Neural cell (in vitro differentiated cells): Measurements from ENCODE around the gene BUD31. TPM values are rescaled to one million over a fixed set of nuclear protein-coding genes. Genes with fewer than 3 reads are reported as not detected.

Source experiments
- H2AFZ ChIP-seq: fragments of 200-600, 300-800 bp; sonication (generic), shearing (Covaris generic); 2 replicates; pipeline ENCODE4 v1.6.0; 2014; ENCODE audit warnings: low read depth, mild to moderate bottlenecking, antibody characterized with exemption, low read length, moderate library complexity
- H3F3A ChIP-seq: fragments of 200-600 bp; shearing (Covaris generic); 2 replicates; pipeline ENCODE4 v1.6.1; 2016; ENCODE audit warnings: mild to moderate bottlenecking, moderate library complexity, mixed read lengths, antibody characterized with exemption, low read length; ENCODE audit not compliant: insufficient read depth, poor library complexity, severe bottlenecking
- H3K27ac ChIP-seq: fragments of 200-600, 300-800 bp; sonication (generic), shearing (Covaris generic); 2 replicates; pipeline ENCODE4 v1.5.1; 2014; ENCODE audit warnings: mild to moderate bottlenecking, low read length, moderate library complexity
- H3K27me3 ChIP-seq: fragments of 300-800, 200-600 bp; sonication (generic), shearing (Covaris generic); 2 replicates; pipeline ENCODE4 v1.6.0; 2014; ENCODE audit warnings: mild to moderate bottlenecking, low read depth, low read length, moderate library complexity; ENCODE audit not compliant: insufficient read depth
- H3K36me3 ChIP-seq: fragments of 300-800, 200-600 bp; sonication (generic), shearing (Covaris generic); 2 replicates; pipeline ENCODE4 v1.5.1; 2014; ENCODE audit warnings: mild to moderate bottlenecking, antibody characterized with exemption, low read length, moderate library complexity; ENCODE audit not compliant: insufficient read depth
- H3K4me2 ChIP-seq: fragments of 300-800, 200-600 bp; sonication (generic), shearing (Covaris generic); 2 replicates; pipeline ENCODE4 v1.6.0; 2014; ENCODE audit warnings: mild to moderate bottlenecking, low read length
- H3K4me3 ChIP-seq: fragments of 300-800, 200-600 bp; sonication (generic), shearing (Covaris generic); 2 replicates; pipeline ENCODE4 v1.5.1; 2014; ENCODE audit warnings: mild to moderate bottlenecking, low read length, moderate library complexity
- H3K79me2 ChIP-seq: fragments of 200-600 bp; shearing (Covaris generic); replicated peaks from 2 replicates; pipeline ENCODE4 v1.6.0; 2014; ENCODE audit warnings: mild to moderate bottlenecking, low read length, moderate library complexity; ENCODE audit not compliant: insufficient read depth
- H3K9ac ChIP-seq: fragments of 300-800, 200-600 bp; sonication (generic), shearing (Covaris generic); 2 replicates; pipeline ENCODE4 v1.6.1; 2016; ENCODE audit warnings: mild to moderate bottlenecking, low read length, mixed read lengths
- H3K9me2 ChIP-seq: fragments of 200-600 bp; shearing (Covaris generic); 2 replicates; pipeline ENCODE4 v1.6.1; 2016; ENCODE audit warnings: mild to moderate bottlenecking, low read length, mixed read lengths; ENCODE audit not compliant: insufficient read depth
- H3K9me3 ChIP-seq: fragments of 200-600, 300-800 bp; sonication (generic), shearing (Covaris generic); 2 replicates; pipeline ENCODE4 v1.6.1; 2016; ENCODE audit warnings: mild to moderate bottlenecking, mixed run types, low read length, moderate library complexity, mixed read lengths
- H4K20me1 ChIP-seq: fragments of 200-600 bp; shearing (Covaris generic); 2 replicates; pipeline ENCODE4 v1.6.1; 2016; ENCODE audit warnings: mild to moderate bottlenecking, mixed run types; ENCODE audit not compliant: insufficient read depth
- EP300 ChIP-seq: fragments of 450-650 bp; conservative IDR thresholded peaks from 2 replicates; pipeline ENCODE4 v1.6.1; 2014; ENCODE audit warnings: antibody characterized with exemption, mild to moderate bottlenecking, moderate library complexity; ENCODE audit not compliant: poor library complexity, severe bottlenecking
- EZH2 ChIP-seq: fragments of 200-600, 300-800 bp; shearing (Covaris generic), sonication (generic); IDR thresholded peaks from 2 replicates; pipeline ENCODE4 v1.6.1; 2014; ENCODE audit warnings: antibody characterized with exemption, low read length, borderline replicate concordance, mild to moderate bottlenecking; ENCODE audit not compliant: insufficient read depth, poor library complexity, severe bottlenecking
- MXI1 ChIP-seq: fragments of 450-650 bp; conservative IDR thresholded peaks from 2 replicates; pipeline ENCODE4 v1.6.1; 2014; ENCODE audit warnings: antibody characterized with exemption, mild to moderate bottlenecking; ENCODE audit not compliant: poor library complexity, severe bottlenecking
- POLR2AphosphoS5 ChIP-seq: IDR thresholded peaks from 2 replicates; pipeline ENCODE4 v1.6.1; 2012
- RAD21 ChIP-seq: fragments of 450-650 bp; conservative IDR thresholded peaks from 2 replicates; pipeline ENCODE4 v1.6.1; 2014; ENCODE audit warnings: antibody characterized with exemption, mild to moderate bottlenecking, moderate library complexity
- SMC3 ChIP-seq: fragments of 450-650 bp; conservative IDR thresholded peaks from 2 replicates; pipeline ENCODE4 v1.6.1; 2014; ENCODE audit warnings: antibody characterized with exemption, mild to moderate bottlenecking, moderate library complexity; ENCODE audit not compliant: poor library complexity
- TAF1 ChIP-seq: IDR thresholded peaks from 2 replicates; pipeline ENCODE4 v1.6.1; 2012; ENCODE audit warnings: low read depth
- polyA plus RNA-seq: library from polyadenylated mRNA; depleted of rRNA; stranded (reverse); fragments of >200 nt; gene quantifications from 2 replicates; pipeline ENCODE4 v1.2.3, GENCODE V29; 2014
- TF ChIP-seq, protein P1 (sequence below): IDR thresholded peaks from 2 replicates; pipeline ENCODE4 v1.6.1; 2012; ENCODE audit warnings: borderline replicate concordance
- TF ChIP-seq, protein P2 (sequence below): fragments of 450-650 bp; IDR thresholded peaks from 2 replicates; pipeline ENCODE4 v1.5.1; 2014; ENCODE audit warnings: antibody characterized with exemption, mild to moderate bottlenecking, moderate library complexity; ENCODE audit not compliant: poor library complexity, severe bottlenecking

Gene BUD31
- polyA plus RNA-seq, 1 donor from 2014 or later = 251 TPM

DNA sequence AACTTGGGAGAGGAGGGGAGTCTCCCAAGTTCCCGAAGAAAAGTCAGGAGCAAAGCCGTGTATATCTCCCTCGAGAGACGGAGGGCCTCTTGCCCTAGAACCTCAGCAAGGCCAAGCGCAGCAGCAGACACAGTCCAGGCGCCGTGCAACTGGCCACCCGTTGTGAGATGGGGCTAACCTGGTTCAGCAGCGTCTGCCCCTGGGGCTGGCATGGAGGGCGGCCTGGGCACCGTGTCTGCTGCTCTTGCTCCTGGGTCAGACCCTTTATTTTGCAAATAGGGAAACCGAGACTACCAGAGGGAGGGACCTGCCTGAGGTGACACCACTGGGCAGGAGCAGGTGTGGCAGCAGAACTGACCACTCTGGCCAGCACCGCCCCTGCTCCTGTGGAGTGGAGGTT lies 43.8 kb downstream of the BUD31 start:
- Histone ChIP-seq H3K9ac (no peak overlapping the region), H2AFZ (no peak overlapping the region), H3K79me2 (no peaks in the 10 kb centered on the region), H3K27me3 (no peaks in the 10 kb centered on the region), H3F3A (no peaks in the 10 kb centered on the region), H3K9me2 (no peaks in the 10 kb centered on the region), H4K20me1 (no peaks in the 10 kb centered on the region), H3K4me3 (no peak overlapping the region), H3K4me2 (no peak overlapping the region), H3K9me3 (no peaks in the 10 kb centered on the region), H3K36me3 (no peaks in the 10 kb centered on the region), H3K27ac (no peak overlapping the region)
- TF ChIP-seq, protein P1, sequence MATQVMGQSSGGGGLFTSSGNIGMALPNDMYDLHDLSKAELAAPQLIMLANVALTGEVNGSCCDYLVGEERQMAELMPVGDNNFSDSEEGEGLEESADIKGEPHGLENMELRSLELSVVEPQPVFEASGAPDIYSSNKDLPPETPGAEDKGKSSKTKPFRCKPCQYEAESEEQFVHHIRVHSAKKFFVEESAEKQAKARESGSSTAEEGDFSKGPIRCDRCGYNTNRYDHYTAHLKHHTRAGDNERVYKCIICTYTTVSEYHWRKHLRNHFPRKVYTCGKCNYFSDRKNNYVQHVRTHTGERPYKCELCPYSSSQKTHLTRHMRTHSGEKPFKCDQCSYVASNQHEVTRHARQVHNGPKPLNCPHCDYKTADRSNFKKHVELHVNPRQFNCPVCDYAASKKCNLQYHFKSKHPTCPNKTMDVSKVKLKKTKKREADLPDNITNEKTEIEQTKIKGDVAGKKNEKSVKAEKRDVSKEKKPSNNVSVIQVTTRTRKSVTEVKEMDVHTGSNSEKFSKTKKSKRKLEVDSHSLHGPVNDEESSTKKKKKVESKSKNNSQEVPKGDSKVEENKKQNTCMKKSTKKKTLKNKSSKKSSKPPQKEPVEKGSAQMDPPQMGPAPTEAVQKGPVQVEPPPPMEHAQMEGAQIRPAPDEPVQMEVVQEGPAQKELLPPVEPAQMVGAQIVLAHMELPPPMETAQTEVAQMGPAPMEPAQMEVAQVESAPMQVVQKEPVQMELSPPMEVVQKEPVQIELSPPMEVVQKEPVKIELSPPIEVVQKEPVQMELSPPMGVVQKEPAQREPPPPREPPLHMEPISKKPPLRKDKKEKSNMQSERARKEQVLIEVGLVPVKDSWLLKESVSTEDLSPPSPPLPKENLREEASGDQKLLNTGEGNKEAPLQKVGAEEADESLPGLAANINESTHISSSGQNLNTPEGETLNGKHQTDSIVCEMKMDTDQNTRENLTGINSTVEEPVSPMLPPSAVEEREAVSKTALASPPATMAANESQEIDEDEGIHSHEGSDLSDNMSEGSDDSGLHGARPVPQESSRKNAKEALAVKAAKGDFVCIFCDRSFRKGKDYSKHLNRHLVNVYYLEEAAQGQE = no peak

DNA sequence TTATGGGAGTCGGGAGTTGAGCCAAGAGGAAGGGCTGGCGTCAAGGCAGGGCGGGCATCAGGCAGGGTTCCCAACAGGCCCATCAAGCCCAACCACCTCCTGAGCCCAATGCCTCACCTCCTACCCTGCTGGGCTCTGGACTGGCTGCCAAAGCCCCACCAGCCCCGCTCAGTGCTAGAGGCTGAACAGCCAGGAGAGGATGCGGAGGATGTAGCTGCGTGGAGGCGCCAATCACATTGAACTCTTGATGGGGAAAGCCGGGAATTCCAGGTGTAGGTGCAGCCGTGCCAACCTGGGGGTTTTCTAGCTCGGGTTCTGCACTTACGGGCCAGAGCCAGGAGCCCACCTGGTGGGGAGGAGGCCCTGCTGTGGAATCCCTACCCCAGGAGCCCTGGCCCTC lies 44.3 kb downstream of the BUD31 start:
- TF ChIP-seq POLR2AphosphoS5 (no peak), SMC3 (no peak), EP300 (no peak), MXI1 (no peak), RAD21 (no peak), EZH2 (no peak), TAF1 (no peak)
- TF ChIP-seq, protein P2, sequence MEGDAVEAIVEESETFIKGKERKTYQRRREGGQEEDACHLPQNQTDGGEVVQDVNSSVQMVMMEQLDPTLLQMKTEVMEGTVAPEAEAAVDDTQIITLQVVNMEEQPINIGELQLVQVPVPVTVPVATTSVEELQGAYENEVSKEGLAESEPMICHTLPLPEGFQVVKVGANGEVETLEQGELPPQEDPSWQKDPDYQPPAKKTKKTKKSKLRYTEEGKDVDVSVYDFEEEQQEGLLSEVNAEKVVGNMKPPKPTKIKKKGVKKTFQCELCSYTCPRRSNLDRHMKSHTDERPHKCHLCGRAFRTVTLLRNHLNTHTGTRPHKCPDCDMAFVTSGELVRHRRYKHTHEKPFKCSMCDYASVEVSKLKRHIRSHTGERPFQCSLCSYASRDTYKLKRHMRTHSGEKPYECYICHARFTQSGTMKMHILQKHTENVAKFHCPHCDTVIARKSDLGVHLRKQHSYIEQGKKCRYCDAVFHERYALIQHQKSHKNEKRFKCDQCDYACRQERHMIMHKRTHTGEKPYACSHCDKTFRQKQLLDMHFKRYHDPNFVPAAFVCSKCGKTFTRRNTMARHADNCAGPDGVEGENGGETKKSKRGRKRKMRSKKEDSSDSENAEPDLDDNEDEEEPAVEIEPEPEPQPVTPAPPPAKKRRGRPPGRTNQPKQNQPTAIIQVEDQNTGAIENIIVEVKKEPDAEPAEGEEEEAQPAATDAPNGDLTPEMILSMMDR = no peak
- TF ChIP-seq, protein P1 = no peak
- Histone ChIP-seq H3K79me2 (no peaks in the 10 kb centered on the region), H3K9ac (no peak overlapping the region), H3K36me3 (no peaks in the 10 kb centered on the region), H3K27me3 (no peaks in the 10 kb centered on the region), H3F3A (no peaks in the 10 kb centered on the region), H4K20me1 (no peaks in the 10 kb centered on the region), H2AFZ (no peak overlapping the region), H3K9me2 (no peaks in the 10 kb centered on the region), H3K4me2 (no peak overlapping the region), H3K4me3 (no peak overlapping the region), H3K9me3 (no peaks in the 10 kb centered on the region), H3K27ac (no peak overlapping the region)
